Keratinocyte (primary cell): ENCODE results near the gene PRRT3.

Source experiments
- CTCF ChIP-seq, 3 experiments: IDR thresholded peaks in 1 of 3; conservative IDR thresholded peaks in 1 of 3; optimal IDR thresholded peaks in 1 of 3; 2 replicates in 2 of 3; 3 replicates in 1 of 3; pipeline versions ENCODE3 to v1.5.1; 2011; ENCODE audit warnings: low read length in 3 of 3, mild to moderate bottlenecking in 3 of 3, moderate library complexity in 2 of 3, control low read depth in 1 of 3, inconsistent platforms in 1 of 3; ENCODE audit not compliant: insufficient read depth in 2 of 3; ENCODE audit errors: extremely low read depth in 1 of 3
- EZH2 ChIP-seq: IDR thresholded peaks from one replicate; pipeline ENCODE4 v1.6.1; 2012; ENCODE audit warnings: inconsistent platforms, mild to moderate bottlenecking, low read length, moderate library complexity

GRCh38 chr3:9914559-9915253 is 37.5 kb downstream of the PRRT3 start:
- TF ChIP-seq CTCF (optimal IDR thresholded peaks at IDR 0.05 in 1 of 3, IDR thresholded peaks at IDR 0.05 in 1 of 3, conservative IDR thresholded peaks at IDR 0.05 in 1 of 3; ENCODE audit: extremely low read depth in 1 of 3, insufficient read depth in 2 of 3, low read length in 3 of 3): no peak
- TF ChIP-seq EZH2: no peak
